ENCODE measurements around the gene COL13A1.

Gene COL13A1

GRCh38 chr10:69913606-69914382 lies 112.1 kb downstream of the COL13A1 start:
- no peak for DNase-seq

GRCh38 chr10:69914398-69915214 lies 112.9 kb downstream of the COL13A1 start:
- DNase-seq = peak; percentile 53

DNA sequence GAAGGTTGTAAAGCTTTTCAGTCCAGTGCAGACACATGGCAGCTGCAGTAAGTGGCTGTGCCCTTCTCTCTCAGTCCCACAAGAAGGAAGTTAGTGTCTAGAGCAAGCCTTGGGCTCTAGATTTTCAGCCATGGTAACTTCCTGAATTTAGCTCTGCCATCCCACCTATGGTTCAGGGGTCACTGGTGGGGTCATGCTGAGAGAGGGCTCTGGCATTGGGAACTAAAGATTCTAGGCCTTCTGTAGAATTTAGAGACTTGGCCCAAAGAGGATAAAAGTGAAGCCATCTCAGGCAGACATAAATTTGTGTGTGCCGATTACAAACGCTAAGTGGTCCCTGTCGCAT lies 113.5 kb downstream of the COL13A1 start:
- no peak for DNase-seq

DNA sequence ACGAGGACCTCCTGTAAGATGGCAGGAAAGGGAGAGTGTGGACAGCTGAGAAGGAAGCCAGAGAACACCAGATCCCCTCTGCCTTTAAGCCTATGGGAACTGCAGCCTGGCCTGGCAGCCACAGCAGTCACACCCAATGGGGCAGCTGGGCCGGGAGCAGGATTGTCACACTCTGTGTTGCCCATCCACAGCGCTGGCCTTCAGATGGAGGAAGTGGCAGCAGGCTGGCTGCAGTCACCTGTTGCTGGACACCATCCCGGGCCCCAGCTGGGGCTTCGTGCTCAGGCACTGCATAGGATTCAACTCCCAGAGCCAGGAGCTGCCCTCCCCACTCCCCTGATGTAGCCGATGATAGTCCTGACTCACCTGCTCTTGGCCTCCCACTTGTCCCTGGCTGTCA lies 114.4 kb downstream of the COL13A1 start:
- DNase-seq = no peak

DNA sequence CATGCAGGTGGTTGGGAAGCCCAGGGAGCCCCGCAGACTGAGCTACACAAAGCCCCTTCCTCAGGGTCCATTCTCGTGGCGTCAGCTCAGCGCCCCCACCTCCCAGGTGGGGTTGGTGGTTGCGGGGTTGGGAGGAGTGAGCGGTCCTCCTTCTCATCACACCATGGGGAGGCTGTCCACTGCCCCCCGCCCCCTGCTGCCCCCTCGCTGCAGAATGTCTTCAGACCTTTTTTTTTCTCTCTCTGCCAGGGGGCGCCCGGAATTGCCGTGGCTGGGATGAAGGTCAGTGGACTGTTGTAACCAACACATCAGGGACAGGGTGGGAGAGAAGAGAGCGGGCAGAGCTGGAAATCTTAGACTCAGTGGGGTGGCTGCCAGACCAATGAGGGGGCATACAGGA lies 116.3 kb downstream of the COL13A1 start:
- no peak for DNase-seq

GRCh38 chr10:69919250-69919649 lies 117.5 kb downstream of the COL13A1 start:
- no peak for DNase-seq

- no peak for DNase-seq
Observed at GRCh38 chr10:69925111-69925510, 123.4 kb downstream of the COL13A1 start.

GRCh38 chr10:69928339-69928738 lies 126.6 kb downstream of the COL13A1 start:
- no peak for DNase-seq

GRCh38 chr10:69929575-69929974 lies 127.9 kb downstream of the COL13A1 start:
- DNase-seq = no peak

- no peak for DNase-seq
Observed at GRCh38 chr10:69934768-69935167, 133.1 kb downstream of the COL13A1 start.

- no peak for DNase-seq
Observed at GRCh38 chr10:69936091-69936490, 134.4 kb downstream of the COL13A1 start.

DNA sequence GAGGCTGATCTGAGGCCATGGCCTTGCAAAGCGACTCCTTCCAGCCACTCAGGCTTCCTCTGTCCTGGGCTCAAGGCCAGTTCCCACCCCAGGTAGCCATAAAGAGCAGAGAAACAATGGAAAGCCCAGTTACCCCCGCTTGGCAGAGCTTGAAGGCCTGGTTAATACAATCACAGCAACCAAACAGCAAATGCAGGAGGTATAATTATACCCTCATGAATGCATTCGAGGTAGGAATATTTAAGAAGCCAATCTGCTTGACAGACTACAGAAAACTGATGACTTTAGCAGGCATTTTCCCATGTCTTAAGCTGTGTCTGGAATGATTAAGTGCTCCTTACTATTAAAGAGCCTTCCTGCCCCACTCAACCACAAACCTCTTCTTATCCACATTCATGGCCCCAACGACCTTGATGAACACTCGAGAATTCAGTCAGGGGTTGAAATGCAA lies 136.9 kb downstream of the COL13A1 start:
- no peak for DNase-seq

DNA sequence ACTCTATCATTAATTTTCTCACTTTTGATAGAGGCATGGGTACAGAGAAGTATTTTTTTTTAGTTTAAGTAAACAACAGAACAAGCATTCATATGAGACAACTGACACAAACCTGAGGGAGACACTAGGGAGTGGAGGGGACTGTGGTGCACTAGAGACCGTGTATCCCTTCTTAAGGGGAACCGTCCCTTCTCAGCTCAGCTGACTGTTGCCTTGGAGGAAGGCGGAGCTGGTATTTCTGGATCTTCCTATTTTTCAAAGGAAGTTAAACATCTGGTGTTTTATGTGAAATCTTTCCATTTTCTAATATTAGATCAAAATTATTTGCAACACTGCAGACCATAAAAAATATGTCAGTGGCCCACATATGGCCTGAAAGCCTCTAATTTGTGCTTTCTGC lies 137.4 kb downstream of the COL13A1 start:
- no peak for DNase-seq

GRCh38 chr10:69939481-69939880 lies 137.8 kb downstream of the COL13A1 start:
- DNase-seq = no peak

- DNase-seq = no peak
Observed at GRCh38 chr10:69941730-69942129, 140.0 kb downstream of the COL13A1 start.

DNA sequence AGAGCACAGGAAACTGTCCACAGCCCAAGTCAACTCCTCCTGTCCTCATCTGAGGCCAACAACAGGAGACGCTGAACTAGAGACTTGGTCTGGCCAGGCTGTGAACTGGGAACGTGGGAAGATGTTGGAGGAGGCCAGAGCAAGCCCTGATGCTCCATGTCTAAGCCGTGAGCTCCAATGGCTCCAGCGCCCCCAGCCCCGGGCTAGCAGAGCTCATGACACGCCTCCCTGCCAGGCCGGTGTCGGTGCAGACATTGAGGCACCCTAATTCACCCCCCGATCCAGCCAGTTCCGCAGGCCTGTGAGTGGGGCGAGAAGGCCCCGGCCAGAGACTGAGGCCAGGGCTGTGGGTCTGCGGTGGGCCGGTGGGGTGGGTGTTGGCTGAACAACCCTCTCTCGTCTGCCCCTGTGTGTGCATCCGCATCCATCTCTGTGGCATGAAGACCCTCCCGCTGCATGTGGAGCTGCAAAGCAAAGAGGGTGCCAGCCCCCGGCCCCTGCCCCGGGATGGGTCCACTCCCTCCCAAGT lies 141.7 kb downstream of the COL13A1 start:
- DNase-seq = no peak

DNA sequence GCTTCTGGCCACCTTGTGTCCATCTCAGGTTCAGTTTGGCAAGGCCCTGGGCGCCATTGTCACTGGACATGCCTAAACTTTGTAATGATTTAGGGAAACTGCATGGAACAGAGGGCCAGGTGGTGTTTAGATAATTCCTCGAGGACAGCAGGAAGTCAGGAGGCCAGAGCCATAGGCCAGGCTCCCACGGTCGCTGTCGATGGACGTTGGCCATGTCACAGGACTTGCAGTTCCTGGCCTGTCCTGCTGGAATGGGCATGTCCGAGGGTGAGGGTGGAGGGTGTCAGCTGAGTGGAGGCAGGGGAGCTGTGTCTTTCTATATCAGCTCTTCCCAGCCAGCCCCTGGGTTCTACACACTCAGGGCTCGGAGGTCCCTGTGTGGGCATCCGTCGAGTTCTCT lies 143.1 kb downstream of the COL13A1 start:
- no peak for DNase-seq

DNA sequence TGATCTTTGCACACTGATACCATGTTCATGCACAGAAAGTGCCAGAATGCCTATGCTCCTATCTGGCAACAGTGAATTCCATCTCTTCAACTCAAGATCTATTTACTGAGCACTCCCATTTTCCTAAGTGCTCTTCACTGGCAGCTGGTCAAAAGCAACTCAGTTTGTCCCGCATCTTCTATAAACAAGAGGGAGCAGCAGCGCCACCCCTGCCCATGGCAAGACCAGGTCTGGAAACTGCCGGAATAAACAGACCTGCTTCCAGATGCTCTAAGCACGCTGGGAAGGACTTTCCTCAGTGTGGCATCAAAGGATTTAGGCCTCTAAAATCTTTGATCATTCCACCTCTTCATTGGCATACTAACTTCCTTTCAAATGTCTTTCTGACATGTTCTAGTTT lies 146.6 kb downstream of the COL13A1 start:
- peak; percentile 90 for DNase-seq

DNA sequence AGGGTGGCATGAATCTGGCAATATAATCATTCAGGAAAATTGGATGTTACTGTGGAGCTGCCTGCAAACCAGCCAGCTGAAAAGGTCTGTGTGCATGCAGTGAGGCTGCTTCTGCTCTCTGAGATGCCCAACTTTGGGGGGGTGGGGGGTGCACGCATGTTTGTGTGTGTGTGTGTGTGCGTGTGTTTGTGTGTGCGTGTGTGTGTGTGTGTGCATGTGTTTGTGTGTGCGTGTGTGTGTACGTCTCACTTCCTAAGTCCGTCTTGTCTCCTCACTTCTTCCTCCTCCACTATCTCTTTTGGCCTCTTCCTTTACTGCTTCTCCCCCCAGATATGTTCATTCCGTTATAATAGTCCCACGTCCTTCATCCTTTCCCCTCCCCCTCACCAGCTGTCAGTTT lies 148.1 kb downstream of the COL13A1 start:
- no peak for DNase-seq

DNA sequence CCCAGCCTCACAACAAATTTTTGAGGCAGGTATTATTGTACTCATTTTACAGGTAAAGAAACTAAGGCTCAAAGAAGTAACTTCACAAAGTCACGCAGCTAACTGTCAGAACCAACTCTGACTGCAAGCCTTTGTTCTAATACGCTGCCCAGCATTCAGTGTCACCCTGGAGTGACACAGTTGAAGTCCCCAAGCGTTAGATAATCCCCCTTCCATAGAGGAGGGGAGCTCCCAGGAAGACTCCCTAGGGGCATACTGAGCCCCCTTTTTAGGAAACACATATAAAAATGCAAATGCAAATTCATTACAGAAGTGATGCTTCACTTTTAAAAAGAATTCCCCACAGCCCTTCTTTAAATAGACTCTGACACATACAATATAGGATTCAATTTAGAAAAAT lies 150.0 kb downstream of the COL13A1 start:
- DNase-seq = no peak

- no peak for DNase-seq
Observed at GRCh38 chr10:69952069-69952800, 150.5 kb downstream of the COL13A1 start.

GRCh38 chr10:69952821-69953221 lies 151.1 kb downstream of the COL13A1 start:
- DNase-seq = no peak

GRCh38 chr10:69953851-69954250 lies 152.1 kb downstream of the COL13A1 start:
- DNase-seq = no peak
